ENCODE data around the gene PLA2G4A.

PLA2G4A gene

GRCh38 chr1:186859995-186860394, 31.2 kb downstream of the PLA2G4A start:
- TF ChIP-seq EZH2phosphoT487 (IDR thresholded peaks at IDR 0.05; ENCODE audit: borderline replicate concordance) (no peak), CTCF (conservative IDR thresholded peaks at IDR 0.05; ENCODE audit: low read length) (no peak)
- H4K20me1 ChIP-seq (ENCODE audit: insufficient read depth, low read length, poor library complexity, severe bottlenecking), result no peaks in the 10 kb centered on the region

GRCh38 chr1:186864296-186864695, 35.5 kb downstream of the PLA2G4A start:
- Histone ChIP-seq H3K4me1 (ENCODE audit: insufficient read depth, low read length, poor library complexity, severe bottlenecking) (no peaks in the 10 kb centered on the region), H3K27me3 (ENCODE audit: insufficient read depth, low read length, poor library complexity, severe bottlenecking) (no peaks in the 10 kb centered on the region), H3K9me3 (ENCODE audit: insufficient read depth, low read depth, low read length) (no peaks in the 10 kb centered on the region), H2AFZ (ENCODE audit: low read length) (no peak overlapping the region), H3F3A (ENCODE audit: low read depth) (no peaks in the 10 kb centered on the region), H3K36me3 (ENCODE audit: insufficient read depth, low read length) (no peaks in the 10 kb centered on the region), H3K9me2 (replicated peaks; ENCODE audit: low read depth, low read length) (no peaks in the 10 kb centered on the region), H4K20me1 (ENCODE audit: insufficient read depth, low read length, poor library complexity, severe bottlenecking) (no peaks in the 10 kb centered on the region), H3K9ac (ENCODE audit: low read depth, low read length, poor library complexity, severe bottlenecking) (no peak overlapping the region), H3K4me3 (ENCODE audit: low read length, poor library complexity, severe bottlenecking) (no peak overlapping the region), H3K4me2 (ENCODE audit: low read depth, low read length, poor library complexity, severe bottlenecking) (no peak overlapping the region), H3K79me2 (ENCODE audit: insufficient read depth, low read length) (no peaks in the 10 kb centered on the region)
- TF ChIP-seq EZH2phosphoT487 (IDR thresholded peaks at IDR 0.05; ENCODE audit: borderline replicate concordance) (no peak), CTCF (conservative IDR thresholded peaks at IDR 0.05; ENCODE audit: low read length) (no peak)

More at GRCh38 chr1:186859995-186860394, 31.2 kb downstream of the PLA2G4A start:
- Histone ChIP-seq H3K27me3 (ENCODE audit: insufficient read depth, low read length, poor library complexity, severe bottlenecking) (no peaks in the 10 kb centered on the region), H3F3A (ENCODE audit: low read depth) (no peaks in the 10 kb centered on the region), H3K36me3 (ENCODE audit: insufficient read depth, low read length) (no peaks in the 10 kb centered on the region), H3K4me2 (ENCODE audit: low read depth, low read length, poor library complexity, severe bottlenecking) (no peak overlapping the region), H3K4me1 (ENCODE audit: insufficient read depth, low read length, poor library complexity, severe bottlenecking) (no peaks in the 10 kb centered on the region), H3K9ac (ENCODE audit: low read depth, low read length, poor library complexity, severe bottlenecking) (no peak overlapping the region), H3K9me3 (ENCODE audit: insufficient read depth, low read depth, low read length) (no peaks in the 10 kb centered on the region), H3K4me3 (ENCODE audit: low read length, poor library complexity, severe bottlenecking) (no peak overlapping the region), H2AFZ (ENCODE audit: low read length) (no peak overlapping the region), H3K9me2 (replicated peaks; ENCODE audit: low read depth, low read length) (no peaks in the 10 kb centered on the region), H3K79me2 (ENCODE audit: insufficient read depth, low read length) (no peaks in the 10 kb centered on the region)

GRCh38 chr1:186865253-186865652, 36.5 kb downstream of the PLA2G4A start:
- TF ChIP-seq EZH2phosphoT487 (IDR thresholded peaks at IDR 0.05; ENCODE audit: borderline replicate concordance) (no peak), CTCF (conservative IDR thresholded peaks at IDR 0.05; ENCODE audit: low read length) (no peak)
- no peak overlapping the region for H3K9ac ChIP-seq (ENCODE audit: low read depth, low read length, poor library complexity, severe bottlenecking)
- no peaks in the 10 kb centered on the region for H3K4me1 ChIP-seq (ENCODE audit: insufficient read depth, low read length, poor library complexity, severe bottlenecking)
- peak overlapping the region; percentile 36 for H3K4me3 ChIP-seq (ENCODE audit: low read length, poor library complexity, severe bottlenecking)
- peak overlapping the region; percentile 57 for H3K4me2 ChIP-seq (ENCODE audit: low read depth, low read length, poor library complexity, severe bottlenecking)
- H3K9me3 ChIP-seq (ENCODE audit: insufficient read depth, low read depth, low read length), result no peaks in the 10 kb centered on the region
- H4K20me1 ChIP-seq (ENCODE audit: insufficient read depth, low read length, poor library complexity, severe bottlenecking), result no peaks in the 10 kb centered on the region
- H3K36me3 ChIP-seq (ENCODE audit: insufficient read depth, low read length), result no peaks in the 10 kb centered on the region
- no peaks in the 10 kb centered on the region for H3F3A ChIP-seq (ENCODE audit: low read depth)
- no peaks in the 10 kb centered on the region for H3K9me2 ChIP-seq (replicated peaks; ENCODE audit: low read depth, low read length)
- H3K79me2 ChIP-seq (ENCODE audit: insufficient read depth, low read length), result no peaks in the 10 kb centered on the region
- no peaks in the 10 kb centered on the region for H3K27me3 ChIP-seq (ENCODE audit: insufficient read depth, low read length, poor library complexity, severe bottlenecking)
- peak overlapping the region; percentile 8; the same call in 1 of the 2 replicates for H2AFZ ChIP-seq (ENCODE audit: low read length)

Measured in Loucy (cell line).